ENCODE results near the gene PPP3CA.

PPP3CA gene

DNA sequence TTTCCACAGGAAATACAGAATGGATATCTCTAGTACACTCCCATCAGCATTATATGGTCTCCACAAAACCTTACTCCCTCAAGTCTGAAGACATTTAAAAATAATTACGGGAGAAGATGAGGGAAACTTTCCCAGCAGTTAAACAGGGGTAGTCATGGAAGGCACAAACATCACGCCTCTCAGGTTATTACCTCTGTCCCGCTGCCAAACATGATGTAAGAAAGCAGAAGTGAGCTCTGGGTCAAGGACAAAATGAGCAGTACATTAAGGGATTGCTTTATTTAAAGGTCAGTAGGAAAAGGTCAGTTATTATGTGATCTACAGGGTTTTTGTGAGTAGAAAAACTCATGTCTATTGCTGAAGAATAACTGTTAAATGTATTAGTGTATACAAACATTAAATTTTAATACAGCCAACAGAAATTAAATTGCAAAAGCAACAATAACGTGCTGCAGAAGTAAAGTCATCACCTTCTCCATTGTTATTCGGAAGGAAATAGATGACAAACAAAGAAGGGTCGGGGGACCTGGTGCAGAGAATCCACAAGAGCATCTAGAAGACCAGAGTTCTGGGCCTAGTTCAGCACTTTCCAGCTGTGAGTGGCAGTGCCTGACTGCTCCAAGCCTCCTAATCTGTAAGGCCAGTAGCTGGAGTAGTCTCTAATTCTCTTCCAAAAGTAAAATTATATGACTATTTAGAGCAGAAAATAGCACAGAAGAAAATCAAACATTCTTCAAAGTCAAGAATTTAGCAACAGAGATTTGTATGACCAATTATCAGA is 171.2 kb downstream of the PPP3CA start:
- DNase-seq (ENCODE audit: low read depth) = no peak

DNA sequence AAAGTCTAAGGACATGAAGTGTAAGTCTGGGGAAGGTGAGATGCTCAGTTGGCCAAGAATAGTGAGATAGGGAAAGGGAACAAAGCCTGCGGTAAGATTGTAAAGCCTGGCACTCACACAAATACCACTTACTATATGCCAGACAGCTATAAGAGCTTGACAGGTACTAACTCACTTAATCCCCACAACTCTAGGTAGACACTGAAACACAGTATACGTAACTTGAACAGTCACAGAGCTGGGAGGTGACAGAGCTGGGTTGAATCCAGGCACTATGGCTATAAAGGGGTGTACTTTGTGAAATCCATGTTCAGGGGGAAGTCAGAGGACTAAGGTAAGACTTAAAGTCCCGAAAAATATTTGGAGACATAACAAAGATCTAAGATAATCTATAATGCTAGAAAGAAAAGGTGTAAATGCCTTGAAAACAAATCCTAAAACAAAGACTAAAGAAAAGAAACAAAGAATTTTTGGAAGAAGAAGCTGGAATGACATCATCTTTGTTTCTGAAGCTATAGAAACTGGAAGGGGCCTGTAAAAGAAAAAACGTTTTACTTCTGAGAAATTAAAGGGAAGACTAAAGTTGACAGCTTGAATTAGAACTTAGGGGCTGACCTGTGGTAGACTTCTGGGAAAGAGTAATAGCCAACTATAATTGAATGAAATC is 172.5 kb downstream of the PPP3CA start:
- DNase-seq (ENCODE audit: low read depth) = no peak

DNA sequence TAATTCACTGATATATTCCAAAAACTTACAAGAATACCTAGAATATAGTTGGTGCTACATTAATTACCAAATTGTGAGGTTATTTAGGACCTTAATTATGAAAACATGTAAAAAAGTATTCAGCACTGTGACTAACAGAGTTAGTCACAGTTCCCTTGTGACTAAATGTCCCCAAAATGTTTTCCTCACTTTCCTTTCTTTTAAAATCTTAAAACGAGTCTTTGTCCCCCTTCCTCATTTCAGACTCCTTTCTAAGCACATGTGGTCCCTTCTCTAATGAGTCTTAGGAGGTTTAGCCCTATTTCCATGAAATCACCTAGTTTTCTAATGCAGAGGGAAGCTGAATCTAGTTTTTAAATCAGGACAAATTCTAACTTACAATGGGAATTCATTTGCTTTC is 175.0 kb downstream of the PPP3CA start:
- no peak for DNase-seq (ENCODE audit: low read depth)

DNA sequence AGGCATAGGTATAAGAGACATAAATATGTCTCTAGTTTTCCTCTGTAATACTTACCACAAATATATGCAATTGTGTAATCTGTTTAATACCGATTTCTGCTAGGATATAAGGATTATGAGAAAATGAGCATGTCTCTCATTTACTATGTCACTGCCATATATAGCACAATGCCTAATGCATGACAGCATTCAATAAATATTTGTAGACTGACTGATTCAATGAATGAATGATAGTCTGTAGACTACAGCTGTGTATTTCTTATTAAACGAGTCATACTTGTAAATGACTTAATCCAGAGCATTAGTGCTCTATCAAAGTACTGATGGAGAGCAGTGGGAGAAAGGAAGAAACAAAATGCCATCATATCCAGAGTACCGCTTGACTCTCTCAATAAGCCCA is 175.6 kb downstream of the PPP3CA start:
- no peak for DNase-seq (ENCODE audit: low read depth)

DNA sequence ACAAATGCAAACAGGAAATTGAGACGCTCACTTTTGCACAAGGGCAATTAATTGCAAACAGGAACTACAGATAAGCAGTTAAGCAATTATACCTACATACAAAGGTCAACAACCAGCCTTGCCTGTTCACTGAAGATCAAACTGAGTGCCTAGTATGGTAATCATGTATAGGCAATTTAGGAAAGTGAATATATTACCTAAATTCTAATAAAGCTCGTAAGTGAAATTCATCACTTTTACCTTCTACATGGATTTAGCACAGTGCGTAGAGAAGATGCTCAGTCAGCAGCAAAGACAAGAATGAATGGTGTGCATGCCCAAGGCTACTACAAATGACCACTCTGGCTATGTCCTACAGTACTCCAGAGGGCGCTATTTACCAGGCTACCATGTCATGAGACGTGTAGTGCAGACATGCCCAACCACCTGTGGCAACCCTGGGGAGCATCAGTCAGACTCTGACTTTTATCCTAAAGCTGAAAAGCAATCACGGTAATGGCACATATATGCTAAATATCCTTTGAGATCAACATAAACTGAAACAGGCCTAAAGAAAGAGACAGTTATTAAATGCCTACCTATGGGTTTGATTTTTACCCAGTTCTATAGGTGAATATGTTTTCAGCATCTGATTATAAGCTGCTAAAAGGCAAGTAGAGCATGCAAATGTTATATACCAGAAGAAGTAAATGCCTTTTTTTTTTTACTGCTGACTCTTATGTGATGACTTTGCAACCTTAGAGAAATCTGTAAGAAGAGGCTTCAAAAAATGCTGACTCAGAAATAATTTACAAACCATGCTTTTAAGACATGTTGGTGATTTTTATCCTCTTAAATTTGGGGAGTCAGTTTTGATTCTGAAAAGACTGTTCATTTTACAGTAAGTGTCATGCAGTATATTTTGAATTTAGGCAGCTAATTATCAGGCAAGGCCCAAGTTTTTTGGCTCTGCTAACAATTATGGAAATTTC is 178.0 kb downstream of the PPP3CA start:
- peak; percentile 60 for DNase-seq (ENCODE audit: low read depth)

DNA sequence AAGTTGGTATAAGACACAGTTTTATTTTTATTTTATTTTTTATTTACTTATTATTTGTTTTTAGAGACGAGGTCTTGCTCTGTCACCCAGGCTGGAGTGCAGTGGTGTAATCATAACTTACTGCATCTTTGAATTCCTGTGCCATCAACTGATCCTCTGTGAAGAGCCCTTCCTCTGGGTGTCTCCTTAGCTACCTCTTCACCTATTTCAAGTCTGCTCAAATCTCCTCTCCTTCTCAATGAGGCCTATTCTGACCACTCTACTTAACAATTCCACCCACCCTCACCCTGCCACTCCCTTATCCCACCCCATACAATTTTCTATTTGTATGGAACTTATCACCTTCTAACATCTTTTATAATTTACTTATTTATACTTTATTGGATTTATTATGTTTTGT is 183.4 kb downstream of the PPP3CA start:
- no peak for DNase-seq (ENCODE audit: low read depth)

DNA sequence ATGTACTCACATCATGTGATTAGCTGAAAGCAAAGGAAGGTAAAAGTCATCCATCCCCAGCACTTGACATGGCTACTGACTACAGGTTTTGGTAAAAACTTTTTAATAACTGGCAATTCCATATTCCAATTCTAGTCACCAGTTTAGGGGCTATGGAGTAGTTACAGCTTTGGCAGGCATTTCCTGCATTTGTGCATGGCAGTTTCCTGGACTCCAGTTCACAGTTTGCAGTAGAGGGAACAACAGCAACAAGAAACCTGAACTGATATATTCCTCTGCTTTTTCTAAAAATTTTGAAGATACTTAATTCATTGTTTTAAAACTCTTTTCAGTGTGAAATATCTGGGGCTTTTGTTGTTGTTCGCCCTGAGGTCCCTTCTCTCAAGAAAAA is 184.3 kb downstream of the PPP3CA start:
- no peak for DNase-seq (ENCODE audit: low read depth)

DNA sequence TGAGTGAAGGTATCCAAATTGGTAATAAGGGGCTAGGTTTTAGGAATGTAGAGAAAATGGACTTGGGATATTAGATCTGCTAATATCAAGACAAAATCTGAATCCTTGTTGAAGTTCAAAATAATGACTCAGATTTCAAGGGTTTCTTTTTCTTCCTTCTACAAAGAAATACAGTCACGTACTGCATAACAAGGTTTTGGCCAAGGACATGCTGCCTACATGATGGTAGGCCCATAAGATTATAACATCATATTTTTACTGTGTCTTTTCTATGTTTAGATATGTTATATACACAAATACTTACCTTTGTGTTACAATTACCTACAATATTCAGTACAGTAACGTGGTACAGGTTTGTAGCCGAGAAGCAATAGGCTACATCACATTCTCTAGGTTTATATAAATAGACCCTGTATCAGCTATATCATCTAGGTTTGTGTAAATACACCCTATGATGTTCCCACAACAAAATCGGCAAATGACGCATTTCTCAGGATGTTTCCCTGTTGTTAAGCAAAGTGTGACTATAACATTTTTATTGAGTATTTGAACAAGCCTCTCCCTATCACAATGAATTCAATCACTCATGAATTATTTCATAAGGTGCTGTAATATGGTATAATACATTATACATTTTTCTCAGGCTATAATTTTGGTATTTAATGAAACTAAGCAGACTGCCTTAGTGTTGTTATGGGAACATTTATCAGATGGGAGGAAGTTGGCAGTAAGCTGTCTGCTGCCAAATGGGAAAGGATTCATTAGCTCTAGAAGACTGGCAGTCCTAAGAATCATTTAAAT is 186.3 kb downstream of the PPP3CA start:
- no peak for DNase-seq (ENCODE audit: low read depth)

DNA sequence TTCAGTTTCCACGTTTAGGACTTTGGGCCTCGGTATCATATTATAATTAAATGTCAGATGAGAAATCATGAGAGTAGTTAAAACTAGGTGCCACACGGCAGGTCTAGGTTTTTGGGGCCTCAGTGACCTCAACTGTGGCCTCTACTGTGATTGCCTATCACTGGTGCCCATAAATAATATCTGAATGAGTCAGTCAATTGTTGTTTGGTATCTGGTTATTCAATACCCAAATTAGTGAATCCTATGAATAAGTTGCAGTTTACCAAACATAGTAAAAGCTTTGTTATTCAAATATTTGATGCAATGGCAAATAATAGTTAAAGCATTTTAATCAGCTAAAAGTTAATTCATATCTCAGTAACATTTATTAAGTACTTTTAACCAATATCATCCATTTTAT is 188.8 kb downstream of the PPP3CA start:
- DNase-seq (ENCODE audit: low read depth) = no peak

DNA sequence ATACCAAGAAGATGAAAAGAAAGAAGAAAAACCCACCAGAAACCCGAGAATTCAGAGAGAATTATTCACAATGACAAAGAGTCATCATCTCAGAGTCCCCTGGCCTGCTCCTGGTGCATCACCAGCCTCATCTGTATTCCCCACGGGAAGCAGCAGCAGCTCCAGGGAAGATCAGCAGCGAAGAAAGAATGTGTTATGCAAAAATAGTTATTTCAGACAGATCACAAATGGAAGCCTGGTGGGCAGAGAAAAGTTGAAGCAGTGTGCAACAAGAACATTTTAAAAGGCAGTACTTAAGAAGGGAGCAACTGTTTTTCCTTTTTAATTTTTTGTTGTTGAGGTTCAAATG is 189.2 kb downstream of the PPP3CA start:
- no peak for DNase-seq (ENCODE audit: low read depth)

DNA sequence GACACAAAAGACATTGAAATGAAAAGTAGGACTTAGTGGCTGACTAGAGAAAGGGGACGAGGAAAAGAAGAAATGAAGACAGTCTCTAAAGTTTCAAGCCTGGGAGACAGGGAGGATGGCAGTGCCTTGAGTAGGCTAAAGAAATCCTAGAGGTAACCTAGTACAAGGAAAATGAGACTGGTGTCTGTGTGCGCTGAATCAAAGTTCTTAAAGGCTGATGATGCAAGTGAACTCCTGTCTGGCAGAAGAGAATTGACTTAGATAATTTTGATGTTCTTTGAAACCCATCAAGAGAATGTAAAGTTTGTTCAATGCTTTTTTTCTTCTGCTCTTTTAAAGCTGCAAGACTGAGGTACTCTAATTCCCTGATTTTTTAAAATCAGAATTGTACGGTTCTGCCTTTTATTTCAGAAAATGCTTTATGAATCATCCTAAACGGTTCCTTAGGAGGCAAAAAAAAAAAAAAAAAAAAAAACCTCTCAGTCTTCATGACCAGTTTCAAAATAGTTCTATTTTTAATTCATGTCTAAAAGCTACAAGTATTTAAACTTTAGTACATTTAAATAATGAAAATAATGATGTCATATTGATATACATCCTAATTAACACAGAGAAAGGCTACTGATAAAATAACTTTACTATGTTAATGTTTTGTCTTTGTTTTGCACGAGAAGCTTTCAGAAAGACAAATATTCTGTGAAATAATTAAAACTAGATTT is 189.8 kb downstream of the PPP3CA start:
- no peak for DNase-seq (ENCODE audit: low read depth)

DNA sequence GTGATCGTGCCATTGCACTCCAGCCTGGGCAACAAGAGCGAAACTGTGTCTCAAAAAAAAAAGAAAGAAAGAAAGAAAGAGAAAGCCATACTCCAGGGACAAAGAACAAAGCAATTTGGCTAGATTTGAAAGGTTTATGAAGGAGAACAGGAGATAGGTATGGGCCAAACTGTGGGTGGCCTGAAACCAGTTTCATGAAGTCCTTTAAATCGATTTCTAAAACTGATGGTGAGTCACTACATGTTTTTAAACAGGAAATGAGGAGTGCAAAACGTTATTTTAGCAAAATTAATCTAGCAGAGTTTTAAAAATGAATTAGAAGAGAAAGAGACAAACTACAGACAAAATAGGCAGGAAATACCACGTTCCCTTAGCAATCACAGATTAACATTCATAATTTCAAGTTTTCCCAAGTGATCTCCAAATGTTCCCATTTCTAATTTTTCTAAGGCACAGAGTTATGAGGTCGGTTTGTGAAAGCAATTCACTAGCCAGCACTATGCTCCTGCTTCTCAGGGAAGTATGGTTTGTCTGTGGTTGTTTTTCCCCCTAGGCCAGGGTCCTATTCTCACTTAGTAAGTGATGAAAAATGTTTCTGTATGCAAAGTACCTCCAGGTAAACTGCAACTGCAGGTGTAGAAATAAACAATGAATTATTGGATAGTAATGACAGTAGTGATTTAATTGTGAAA is 190.6 kb downstream of the PPP3CA start:
- no peak for DNase-seq (ENCODE audit: low read depth)

DNA sequence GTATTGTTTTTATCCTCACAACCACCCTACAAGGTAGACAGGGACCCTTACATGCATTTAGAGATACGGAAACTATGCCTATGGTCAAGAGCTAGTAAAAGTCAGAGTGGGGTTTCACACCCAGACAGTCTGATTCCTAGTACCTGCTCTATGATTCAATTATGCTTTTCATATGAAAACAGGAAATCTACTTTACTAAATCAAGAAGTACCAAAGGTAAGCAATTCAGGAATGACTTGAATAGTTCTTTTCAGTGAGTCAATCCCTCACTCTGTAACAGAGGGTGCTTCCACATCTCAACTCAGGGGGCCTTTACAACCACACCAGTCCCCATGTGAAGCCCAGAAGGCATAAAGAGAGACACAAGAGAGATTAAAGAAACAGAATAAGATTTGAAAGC is 191.4 kb downstream of the PPP3CA start:
- no peak for DNase-seq (ENCODE audit: low read depth)

DNA sequence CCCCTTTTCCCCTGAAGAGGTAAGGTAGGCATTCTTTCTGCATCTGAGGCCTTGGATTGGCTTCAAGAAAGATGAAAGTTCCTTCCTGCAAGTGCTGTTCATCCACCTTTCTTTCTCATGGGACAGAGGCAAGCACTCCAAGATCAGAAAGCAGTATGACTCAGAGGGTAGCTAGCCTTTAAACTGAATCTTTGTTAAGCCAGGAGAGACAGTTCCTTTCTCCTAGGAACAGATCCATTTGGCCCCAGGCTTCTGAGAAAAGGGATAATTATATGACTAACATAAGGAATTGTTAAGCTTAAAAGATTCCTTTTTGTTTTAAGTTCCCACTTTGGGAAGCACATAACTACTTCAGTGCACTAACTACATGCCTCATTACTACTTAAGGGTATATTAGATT is 192.0 kb downstream of the PPP3CA start:
- DNase-seq (ENCODE audit: low read depth) = no peak

DNA sequence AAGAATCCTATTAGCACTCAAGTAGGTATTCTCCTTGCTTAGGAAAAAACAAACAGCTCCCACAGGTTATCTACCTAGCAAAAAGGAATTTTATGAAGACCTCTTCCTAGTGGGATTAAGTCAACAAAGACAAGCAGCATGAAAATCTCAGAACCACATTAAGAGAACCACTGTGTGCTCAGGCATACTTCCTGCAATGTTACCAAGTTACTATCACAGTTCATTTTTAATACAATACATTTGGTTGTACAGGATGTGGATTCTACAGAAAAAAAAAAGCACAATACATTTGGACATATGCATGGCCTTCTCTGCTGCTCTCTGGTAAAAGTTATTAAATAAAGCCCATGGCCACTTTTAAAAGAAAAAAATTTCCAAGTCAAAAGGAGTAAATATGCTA is 193.7 kb downstream of the PPP3CA start:
- no peak for DNase-seq (ENCODE audit: low read depth)

DNA sequence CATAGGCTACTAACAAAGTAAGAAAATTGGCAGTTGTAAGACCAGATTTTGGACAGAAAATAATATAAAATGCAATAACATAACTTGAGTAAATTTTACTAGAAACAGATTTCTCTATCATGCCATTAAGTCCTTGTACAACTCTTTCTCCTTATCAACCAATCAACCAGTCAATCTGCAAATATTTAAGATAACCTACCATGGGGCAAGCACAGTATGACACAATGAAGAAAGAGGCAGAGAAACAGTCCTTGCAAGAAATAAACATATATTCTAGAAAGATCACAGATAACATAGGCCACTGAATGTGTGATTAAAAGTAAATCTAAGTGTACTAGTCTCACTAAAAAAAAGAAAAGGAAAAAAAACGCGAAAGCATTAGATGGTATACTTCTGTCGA is 194.8 kb downstream of the PPP3CA start:
- no peak for DNase-seq (ENCODE audit: low read depth)

DNA sequence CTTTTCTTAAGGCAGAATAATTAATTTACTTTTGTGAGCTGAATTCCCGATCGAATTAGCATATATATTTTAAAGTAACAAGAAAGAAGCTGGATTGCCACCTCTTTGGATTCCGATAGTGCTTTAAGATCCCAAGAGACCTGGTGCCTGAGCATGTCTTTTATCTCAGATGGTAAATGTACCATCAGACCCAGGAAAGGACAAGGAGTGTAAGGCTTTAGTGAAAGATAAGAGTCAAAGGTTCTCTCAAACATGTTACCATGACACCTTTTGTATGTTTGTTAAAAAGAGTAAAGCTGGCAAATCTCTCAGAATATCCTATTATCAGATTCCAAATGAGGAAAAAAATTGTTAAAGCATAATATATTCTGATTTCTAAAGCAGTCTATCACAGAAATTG is 198.8 kb downstream of the PPP3CA start:
- no peak for DNase-seq (ENCODE audit: low read depth)

DNA sequence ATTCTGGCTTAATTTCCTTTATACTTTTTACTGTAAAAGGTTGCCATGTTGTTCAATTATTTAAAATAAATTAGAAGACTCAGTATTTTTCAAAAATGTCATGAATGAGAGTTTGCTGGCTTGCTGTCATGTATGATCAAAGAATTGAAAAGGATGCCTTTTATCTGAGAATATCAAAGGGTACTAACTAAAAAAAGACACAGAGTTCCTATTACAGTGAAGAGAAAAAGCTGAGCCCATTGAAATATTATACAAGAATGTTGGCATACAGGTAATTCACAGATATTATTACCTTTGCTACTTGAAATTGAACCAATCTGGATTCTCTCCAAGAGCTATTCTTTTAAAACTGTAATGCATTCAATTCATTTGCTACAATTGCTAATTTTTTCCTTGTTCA is 200.0 kb downstream of the PPP3CA start:
- no peak for DNase-seq (ENCODE audit: low read depth)

DNA sequence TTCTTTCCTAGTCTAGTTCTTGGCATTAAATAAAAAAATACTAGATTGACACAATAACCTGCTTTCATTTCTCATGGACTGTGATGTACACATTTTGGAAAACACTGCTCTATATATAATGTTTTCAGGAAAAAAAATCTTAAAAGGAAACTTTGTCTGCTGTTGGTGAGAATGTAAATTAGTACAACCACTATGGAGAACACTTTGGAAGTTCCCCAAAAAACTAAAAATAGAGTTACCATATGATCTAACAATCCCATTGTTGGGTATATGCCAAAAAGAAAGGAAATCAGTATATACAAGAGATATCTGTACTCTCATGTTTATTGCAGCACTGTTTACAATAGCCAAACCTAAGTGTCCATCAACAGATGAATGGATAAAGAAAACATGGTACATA is 202.3 kb downstream of the PPP3CA start:
- no peak for DNase-seq (ENCODE audit: low read depth)

DNA sequence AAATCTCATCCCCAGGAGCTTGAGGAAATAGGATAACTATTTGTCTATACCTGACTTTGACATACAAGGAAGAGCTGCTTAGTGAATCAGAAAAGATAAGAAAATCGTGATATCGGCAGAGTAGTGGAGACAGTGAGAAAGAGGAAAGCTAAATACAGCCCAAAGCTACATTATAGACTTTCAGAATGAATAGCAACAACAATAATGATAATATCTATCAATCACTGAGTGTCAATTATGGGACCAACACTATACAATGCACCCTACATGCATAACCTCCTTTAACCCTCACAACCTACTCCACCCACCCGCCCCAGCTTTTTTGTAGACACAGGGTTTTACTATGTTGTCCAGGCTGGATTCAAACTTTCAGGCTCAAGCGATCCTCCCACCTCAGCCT is 205.1 kb downstream of the PPP3CA start:
- no peak for DNase-seq (ENCODE audit: low read depth)

DNA sequence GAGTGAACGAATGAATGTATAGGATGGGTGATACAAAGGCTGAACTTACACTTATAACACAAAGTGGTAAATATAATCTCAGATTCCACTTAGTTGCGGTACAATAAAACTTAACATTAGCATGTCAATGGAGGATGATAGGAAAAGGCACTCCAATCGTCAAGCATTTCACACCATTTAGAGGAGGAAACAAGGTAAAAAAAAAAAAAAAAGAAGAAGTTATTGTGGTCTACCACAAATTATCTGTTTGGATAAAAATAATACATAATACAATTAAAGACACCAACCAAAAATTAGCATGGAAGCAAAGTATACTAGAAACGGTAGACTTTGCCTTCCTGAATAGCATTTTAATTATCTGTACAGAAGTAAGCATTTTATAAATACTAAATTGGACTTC is 205.5 kb downstream of the PPP3CA start:
- no peak for DNase-seq (ENCODE audit: low read depth)
